ENCODE measurements around the gene BNC2.

BNC2 gene

GRCh38 chr9:16705111-16705604 lies 165.3 kb downstream of the BNC2 start:
- no peak for DNase-seq (ENCODE audit: low spot score)
- in situ Hi-C loops (cut with MboI; ENCODE audit: low sequenced_read_pairs, unreplicated experiment): no loop called here
- TF ChIP-seq CTCF (IDR thresholded peaks at IDR 0.05; ENCODE audit: borderline replicate concordance, control extremely low read depth, extremely low read depth, insufficient read depth, missing control alignments): no peak

- no peak for TF ChIP-seq CTCF (IDR thresholded peaks at IDR 0.05; ENCODE audit: borderline replicate concordance, control extremely low read depth, extremely low read depth, insufficient read depth, missing control alignments)
- DNase-seq (ENCODE audit: low spot score): no peak
- in situ Hi-C loops (cut with MboI; ENCODE audit: low sequenced_read_pairs, unreplicated experiment): no loop called here
These were observed 166.1 kb downstream of the BNC2 start for GRCh38 chr9:16704116-16705110.

GRCh38 chr9:16701347-16701746 lies 169.1 kb downstream of the BNC2 start:
- in situ Hi-C loops (cut with MboI; ENCODE audit: low sequenced_read_pairs, unreplicated experiment): no loop called here
- DNase-seq (ENCODE audit: low spot score): no peak

GRCh38 chr9:16693616-16694015 lies 176.9 kb downstream of the BNC2 start:
- in situ Hi-C loops (cut with MboI; ENCODE audit: low sequenced_read_pairs, unreplicated experiment): no loop called here
- DNase-seq (ENCODE audit: low spot score): no peak
- no peak for TF ChIP-seq CTCF (IDR thresholded peaks at IDR 0.05; ENCODE audit: borderline replicate concordance, control extremely low read depth, extremely low read depth, insufficient read depth, missing control alignments)

More at GRCh38 chr9:16701347-16701746, 169.1 kb downstream of the BNC2 start:
- TF ChIP-seq CTCF (IDR thresholded peaks at IDR 0.05; ENCODE audit: borderline replicate concordance, control extremely low read depth, extremely low read depth, insufficient read depth, missing control alignments): no peak

- in situ Hi-C loops (cut with MboI; ENCODE audit: low sequenced_read_pairs, unreplicated experiment): no loop called here
- no peak for TF ChIP-seq CTCF (IDR thresholded peaks at IDR 0.05; ENCODE audit: borderline replicate concordance, control extremely low read depth, extremely low read depth, insufficient read depth, missing control alignments)
- DNase-seq (ENCODE audit: low spot score): no peak
These were observed 179.8 kb downstream of the BNC2 start for GRCh38 chr9:16690628-16691027.

GRCh38 chr9:16690205-16690604 lies 180.3 kb downstream of the BNC2 start:
- TF ChIP-seq CTCF (IDR thresholded peaks at IDR 0.05; ENCODE audit: borderline replicate concordance, control extremely low read depth, extremely low read depth, insufficient read depth, missing control alignments): no peak
- in situ Hi-C loops (cut with MboI; ENCODE audit: low sequenced_read_pairs, unreplicated experiment): no loop called here
- DNase-seq (ENCODE audit: low spot score): no peak

Measured in GM13976 (cell line).